Neuronal stem cell (in vitro differentiated cells): ENCODE measurements around the gene GRIK4.

Experiments used
- DNase-seq: peaks from one replicate; pipeline ENCODE4 v3.0.0-alpha.2; 2013; ENCODE audit warnings: low spot score
- H2AFZ ChIP-seq: one replicate; pipeline ENCODE4 v1.6.1; 2013; ENCODE audit warnings: mild to moderate bottlenecking, low read length, inconsistent platforms
- H2AK5ac ChIP-seq: 2 replicates; pipeline ENCODE4 v1.6.1; 2013; ENCODE audit warnings: low read depth, mild to moderate bottlenecking, inconsistent platforms, low read length, moderate library complexity, mixed read lengths
- H2BK120ac ChIP-seq: 2 replicates; pipeline ENCODE4 v1.6.1; 2013; ENCODE audit warnings: low read depth, mild to moderate bottlenecking, inconsistent platforms, low read length, moderate library complexity, mixed read lengths
- H2BK12ac ChIP-seq: one replicate; pipeline ENCODE4 v1.6.1; 2013; ENCODE audit warnings: low read length, inconsistent platforms
- H2BK15ac ChIP-seq: 2 replicates; pipeline ENCODE4 v1.6.1; 2013; ENCODE audit warnings: mild to moderate bottlenecking, low read length, inconsistent platforms, mixed read lengths
- H2BK5ac ChIP-seq: one replicate; pipeline ENCODE4 v1.6.1; 2013; ENCODE audit warnings: inconsistent platforms, mild to moderate bottlenecking, low read length, moderate library complexity
- H3K14ac ChIP-seq: one replicate; pipeline ENCODE4 v1.6.1; 2013; ENCODE audit warnings: low read length, inconsistent platforms
- H3K18ac ChIP-seq: 2 replicates; pipeline ENCODE4 v1.6.1; 2013; ENCODE audit warnings: low read length, inconsistent platforms
- H3K23ac ChIP-seq: 2 replicates; pipeline ENCODE4 v1.6.1; 2013; ENCODE audit warnings: low read depth, mild to moderate bottlenecking, mixed read lengths, low read length, inconsistent platforms; ENCODE audit not compliant: poor library complexity
- H3K27ac ChIP-seq: replicated peaks from 3 replicates; pipeline ENCODE4 v1.5.1; 2013; ENCODE audit warnings: low read length, inconsistent platforms
- H3K27me3 ChIP-seq, 3 experiments: 2 replicates each; pipeline ENCODE4 v1.6.1; 2013; ENCODE audit warnings: low read length in 3 of 3, mild to moderate bottlenecking in 2 of 3, inconsistent platforms in 1 of 3, low read depth in 1 of 3, mixed read lengths in 1 of 3, moderate library complexity in 1 of 3; ENCODE audit not compliant: control insufficient read depth in 3 of 3, insufficient read depth in 3 of 3
- H3K36me3 ChIP-seq, 2 donors: replicated peaks in 1 of 2; 2 replicates each; pipeline ENCODE4 v1.6.1; 2013; ENCODE audit warnings: low read length in 2 of 2; ENCODE audit not compliant: control insufficient read depth in 2 of 2, insufficient read depth in 2 of 2
- H3K4ac ChIP-seq: 2 replicates; pipeline ENCODE4 v1.6.1; 2013; ENCODE audit warnings: inconsistent platforms, mild to moderate bottlenecking, low read length, moderate library complexity
- H3K4me1 ChIP-seq, 2 donors: 1 replicate in 1 of 2; 2 replicates in 1 of 2; pipeline ENCODE4 v1.6.1; 2013; ENCODE audit warnings: low read length in 2 of 2, low read depth in 1 of 2; ENCODE audit not compliant: control insufficient read depth in 2 of 2, insufficient read depth in 1 of 2
- H3K4me2 ChIP-seq: one replicate; pipeline ENCODE4 v1.6.1; 2013; ENCODE audit warnings: mild to moderate bottlenecking, low read length, inconsistent platforms; ENCODE audit not compliant: insufficient read depth, poor library complexity, severe bottlenecking
- H3K4me3 ChIP-seq, 2 donors: 2 replicates each; pipeline ENCODE4 v1.5.1; 2013; ENCODE audit warnings: low read length in 2 of 2, mild to moderate bottlenecking in 2 of 2, inconsistent platforms in 1 of 2, moderate library complexity in 1 of 2
- H3K79me1 ChIP-seq: one replicate; pipeline ENCODE4 v1.6.1; 2013; ENCODE audit warnings: low read depth, mild to moderate bottlenecking, inconsistent platforms, low read length, moderate library complexity
- H3K9ac ChIP-seq: one replicate; pipeline ENCODE4 v1.6.1; 2013; ENCODE audit warnings: mild to moderate bottlenecking, low read depth, low read length, inconsistent platforms; ENCODE audit not compliant: poor library complexity
- H3K9me3 ChIP-seq, 2 donors: replicated peaks in 1 of 2; 2 replicates each; pipeline versions ENCODE3 to v1.6.1; 2013; ENCODE audit warnings: low read length in 2 of 2, mild to moderate bottlenecking in 2 of 2, inconsistent platforms in 1 of 2, low read depth in 1 of 2, mixed read lengths in 1 of 2, moderate library complexity in 1 of 2; ENCODE audit not compliant: control insufficient read depth in 2 of 2, insufficient read depth in 1 of 2
- H4K8ac ChIP-seq: one replicate; pipeline ENCODE4 v1.6.1; 2013; ENCODE audit warnings: low read depth, mild to moderate bottlenecking, inconsistent platforms, low read length, moderate library complexity
- H4K91ac ChIP-seq: one replicate; pipeline ENCODE4 v1.6.1; 2013; ENCODE audit warnings: low read length, low read depth, mild to moderate bottlenecking, inconsistent platforms; ENCODE audit not compliant: poor library complexity
- WGBS, 2 donors: extraction: QIAGEN DNeasy Blood & Tissue Kit; methylation state at CpG; one replicate each; pipeline ENCODE4 v1.1.7; 2013; ENCODE audit warnings: missing lambda C conversion rate in 2 of 2, mixed read lengths in 1 of 2; ENCODE audit not compliant: insufficient read length in 2 of 2, insufficient replicate concordance in 1 of 2; ENCODE audit errors: extremely low coverage in 2 of 2; 5-methylcytosine and 5-hydroxymethylcytosine counted together

GRIK4 gene

GRCh38 chr11:120564573-120565311, 53.2 kb downstream of the GRIK4 start:
- DNase-seq: peak; percentile 48
- peaks cover 0 to 17% (median 0%) of the 10 kb centered on the region in 3 experiments for H3K27me3 ChIP-seq

GRCh38 chr11:120565466-120566155, 54.1 kb downstream of the GRIK4 start:
- Histone ChIP-seq H2AFZ (peak overlapping the region; percentile 95), H3K23ac (no peak overlapping the region), H2BK15ac (no peak overlapping the region), H3K18ac (no peak overlapping the region), H3K4me1 (peaks cover 9 to 26% of the 10 kb centered on the region in 2 donors), H3K4me3 (peak overlapping the region in 1 of 2 donors; percentile 51), H4K8ac (no peak overlapping the region), H3K79me1 (no peaks in the 10 kb centered on the region), H3K4me2 (peak overlapping the region; percentile 94), H3K14ac (no peak overlapping the region), H3K27ac (no peak overlapping the region), H3K27me3 (peaks cover 0 to 17% (median 0%) of the 10 kb centered on the region in 3 experiments), H3K9me3 (no peaks in the 10 kb centered on the region), H3K9ac (no peak overlapping the region), H2BK12ac (no peak overlapping the region), H2BK5ac (no peak overlapping the region), H3K4ac (no peak overlapping the region), H2BK120ac (no peak overlapping the region), H3K36me3 (no peaks in the 10 kb centered on the region), H4K91ac (no peak overlapping the region), H2AK5ac (no peak overlapping the region)
- no CpG with 5 or more reads among the region's 14 CpGs for WGBS, 2 donors
- DNase-seq: no peak

More at GRCh38 chr11:120564573-120565311, 53.2 kb downstream of the GRIK4 start:
- Histone ChIP-seq H2BK12ac (peak overlapping the region; percentile 90), H2BK120ac (peak overlapping the region; percentile 73), H3K4me3 (peak overlapping the region; percentile 51 to 81), H3K9ac (peak overlapping the region; percentile 84), H3K4me1 (peaks cover 9 to 26% of the 10 kb centered on the region in 2 donors), H3K23ac (no peak overlapping the region), H3K14ac (peak overlapping the region; percentile 26), H3K9me3 (no peaks in the 10 kb centered on the region), H3K4me2 (peak overlapping the region; percentile 94), H3K18ac (peak overlapping the region; percentile 95), H4K8ac (peak overlapping the region; percentile 98), H3K36me3 (no peaks in the 10 kb centered on the region), H3K27ac (no peak overlapping the region), H4K91ac (no peak overlapping the region), H3K79me1 (no peaks in the 10 kb centered on the region), H3K4ac (no peak overlapping the region), H2BK15ac (peak overlapping the region; percentile 68), H2AFZ (peak overlapping the region; percentile 95), H2AK5ac (peak overlapping the region; percentile 29), H2BK5ac (peak overlapping the region; percentile 25)
- no CpG with 5 or more reads among the region's 75 CpGs for WGBS, 2 donors

- DNase-seq: no peak
- no peak overlapping the region for H3K4me2 ChIP-seq
- no peak overlapping the region for H3K18ac ChIP-seq
- H2BK5ac ChIP-seq: no peak overlapping the region
- H3K23ac ChIP-seq: no peak overlapping the region
- H3K4me3 ChIP-seq: no peak overlapping the region
- no peak overlapping the region for H3K27ac ChIP-seq
- peaks cover 9 to 26% of the 10 kb centered on the region in 2 donors for H3K4me1 ChIP-seq
- no peak overlapping the region for H2BK15ac ChIP-seq
- H3K4ac ChIP-seq: no peak overlapping the region
- peaks cover 0 to 17% (median 0%) of the 10 kb centered on the region in 3 experiments for H3K27me3 ChIP-seq
- H2AFZ ChIP-seq: no peak overlapping the region
- no peak overlapping the region for H3K9ac ChIP-seq
- WGBS, 2 donors: no CpG with 5 or more reads among the region's 5 CpGs
- no peak overlapping the region for H2BK12ac ChIP-seq
- peaks cover under 1 to 5% of the 10 kb centered on the region in 2 donors for H3K9me3 ChIP-seq
- H3K36me3 ChIP-seq: no peaks in the 10 kb centered on the region
- H3K14ac ChIP-seq: no peak overlapping the region
- no peak overlapping the region for H2AK5ac ChIP-seq
- no peaks in the 10 kb centered on the region for H3K79me1 ChIP-seq
- H4K8ac ChIP-seq: no peak overlapping the region
- no peak overlapping the region for H4K91ac ChIP-seq
- H2BK120ac ChIP-seq: no peak overlapping the region
These were observed 54.6 kb downstream of the GRIK4 start for GRCh38 chr11:120566176-120566575.
